ENCODE data around the gene PITHD1. TPM values are rescaled to one million over a fixed set of nuclear protein-coding genes. Genes with fewer than 3 reads are reported as not detected.

The PITHD1 gene
- total and polyA plus RNA-seq, 8 donors, result 48.0 to 71.0 (median 58.4) TPM

GRCh38 chr1:23796466-23797271 lies 18.5 kb downstream of the PITHD1 start:
- ATAC-seq (no peak), DNase-seq (no peak)
- Histone ChIP-seq H3K27ac (no peak overlapping the region), H3K36me3 (peaks cover 0 to 59% of the 10 kb centered on the region in 2 donors), H3K27me3 (no peaks in the 10 kb centered on the region), H3K4me1 (peaks cover 21 to 46% of the 10 kb centered on the region in 2 donors), H3K4me3 (no peak overlapping the region), H3K9me3 (no peaks in the 10 kb centered on the region)
- intact Hi-C loops (cut with DNase I), result no loop called here
- no peak for TF ChIP-seq CTCF (IDR thresholded peaks at IDR 0.05)

GRCh38 chr1:23797478-23798448 lies 19.5 kb downstream of the PITHD1 start:
- Histone ChIP-seq H3K36me3 (peaks cover 0 to 59% of the 10 kb centered on the region in 2 donors), H3K9me3 (no peaks in the 10 kb centered on the region), H3K4me3 (no peak overlapping the region), H3K4me1 (peaks cover 16 to 37% of the 10 kb centered on the region in 2 donors), H3K27ac (no peak overlapping the region), H3K27me3 (no peaks in the 10 kb centered on the region)
- TF ChIP-seq CTCF (IDR thresholded peaks at IDR 0.05), result no peak
- intact Hi-C loops (cut with DNase I), result no loop called here
- ATAC-seq (no peak), DNase-seq (no peak)

GRCh38 chr1:23798662-23799142 lies 20.5 kb downstream of the PITHD1 start:
- Histone ChIP-seq H3K27me3 (no peaks in the 10 kb centered on the region), H3K36me3 (peaks cover 0 to 55% of the 10 kb centered on the region in 2 donors), H3K4me1 (peaks cover 14 to 28% of the 10 kb centered on the region in 2 donors), H3K27ac (peak overlapping the region; percentile 91 to 92), H3K4me3 (peak overlapping the region in 1 of 2 donors; percentile 82), H3K9me3 (no peaks in the 10 kb centered on the region)
- DNase-seq (no peak), ATAC-seq (no peak)
- no peak for TF ChIP-seq CTCF (IDR thresholded peaks at IDR 0.05)
- intact Hi-C loops (cut with DNase I), result no loop called here

GRCh38 chr1:23799255-23799569 lies 21.0 kb downstream of the PITHD1 start:
- no peak for DNase-seq
- no peak for ATAC-seq
- Histone ChIP-seq H3K4me3 (peak overlapping the region in 1 of 2 donors; percentile 82), H3K27me3 (no peaks in the 10 kb centered on the region), H3K9me3 (no peaks in the 10 kb centered on the region), H3K36me3 (peaks cover 0 to 54% of the 10 kb centered on the region in 2 donors), H3K27ac (peak overlapping the region; percentile 91 to 92), H3K4me1 (peaks cover 14 to 27% of the 10 kb centered on the region in 2 donors)
- intact Hi-C loops (cut with DNase I), result no loop called here
- no peak for TF ChIP-seq CTCF (IDR thresholded peaks at IDR 0.05)
